Right atrium auricular region (tissue), 2 donors: ENCODE measurements around the gene CEACAM7. TPM values are rescaled to one million over a fixed set of nuclear protein-coding genes. Genes with fewer than 3 reads are reported as not detected.

Experiments
- DNase-seq: peaks from one replicate; pipeline ENCODE4 v3.0.0-alpha.2; 2019; ENCODE audit warnings: low spot score
- H3K27ac ChIP-seq, 2 donors: fragments of 200-600 bp; sonication (generic); 1 replicate in 1 of 2; 2 replicates in 1 of 2; pipeline ENCODE4 v1.5.1; 2016 to 2019
- H3K27me3 ChIP-seq, 2 donors: fragments of 200-600 bp; sonication (generic); one replicate each; pipeline versions ENCODE4 v1.5.1 to v1.6.0; 2017 to 2019
- H3K36me3 ChIP-seq: fragments of 200-600 bp; sonication (generic); one replicate; pipeline ENCODE4 v1.5.1; 2016
- H3K4me1 ChIP-seq, 2 donors: fragments of 200-600 bp; sonication (generic); one replicate each; pipeline versions ENCODE4 v1.5.1 to v1.6.0; 2017 to 2019
- H3K4me3 ChIP-seq, 2 donors: fragments of 200-600 bp; sonication (generic); 1 replicate in 1 of 2; 2 replicates in 1 of 2; pipeline ENCODE4 v1.5.1; 2017 to 2019; ENCODE audit warnings: mild to moderate bottlenecking in 1 of 2, moderate library complexity in 1 of 2
- H3K9me3 ChIP-seq, 2 donors: fragments of 200-600 bp; sonication (generic); one replicate each; pipeline ENCODE4 v1.5.1; 2019
- CTCF ChIP-seq, 2 donors: fragments of 200-600 bp; sonication (generic); IDR thresholded peaks; one replicate each; pipeline ENCODE4 v1.5.1; 2019; ENCODE audit warnings: antibody characterized with exemption in 2 of 2
- total RNA-seq, 2 donors: library from RNA; depleted of rRNA; stranded (reverse); fragments of >200 nt; gene quantifications; one replicate each; pipeline ENCODE4 v1.1.0, GENCODE V29; 2016

Gene CEACAM7
- total RNA-seq, 2 donors from 2014 or later = not detected

- Histone ChIP-seq H3K4me1 (no peaks in the 10 kb centered on the region), H3K27ac (no peak overlapping the region), H3K9me3 (no peaks in the 10 kb centered on the region), H3K27me3 (no peaks in the 10 kb centered on the region), H3K36me3 (no peaks in the 10 kb centered on the region), H3K4me3 (no peak overlapping the region)
- no peak for TF ChIP-seq CTCF (IDR thresholded peaks at IDR 0.05)
- DNase-seq = no peak
These were observed 10.7 kb upstream of the CEACAM7 start for GRCh38 chr19:41698746-41699230.

GRCh38 chr19:41697198-41697855 is 9.3 kb upstream of the CEACAM7 start:
- Histone ChIP-seq H3K27me3 (no peaks in the 10 kb centered on the region), H3K9me3 (peaks cover 0 to 7% of the 10 kb centered on the region in 2 donors), H3K4me1 (no peaks in the 10 kb centered on the region), H3K4me3 (no peak overlapping the region), H3K27ac (no peak overlapping the region), H3K36me3 (no peaks in the 10 kb centered on the region)
- no peak for DNase-seq
- no peak for TF ChIP-seq CTCF (IDR thresholded peaks at IDR 0.05)

- Histone ChIP-seq H3K4me3 (no peak overlapping the region), H3K27ac (no peak overlapping the region), H3K4me1 (no peaks in the 10 kb centered on the region), H3K36me3 (no peaks in the 10 kb centered on the region), H3K27me3 (no peaks in the 10 kb centered on the region), H3K9me3 (peaks cover 0 to 13% of the 10 kb centered on the region in 2 donors)
- TF ChIP-seq CTCF (IDR thresholded peaks at IDR 0.05) = no peak
- DNase-seq = no peak
These were observed 8.5 kb upstream of the CEACAM7 start for GRCh38 chr19:41696402-41697197.

- Histone ChIP-seq H3K4me3 (no peak overlapping the region), H3K27me3 (no peaks in the 10 kb centered on the region), H3K4me1 (no peaks in the 10 kb centered on the region), H3K36me3 (no peaks in the 10 kb centered on the region), H3K27ac (no peak overlapping the region), H3K9me3 (peaks cover 0 to 13% of the 10 kb centered on the region in 2 donors)
- TF ChIP-seq CTCF (IDR thresholded peaks at IDR 0.05) = no peak
- DNase-seq = no peak
These were observed 7.7 kb upstream of the CEACAM7 start for GRCh38 chr19:41695745-41696144.

- no peak overlapping the region for H3K4me3 ChIP-seq
- no peak for DNase-seq
- H3K9me3 ChIP-seq = peaks cover 0 to 13% of the 10 kb centered on the region in 2 donors
- no peaks in the 10 kb centered on the region for H3K36me3 ChIP-seq
- no peak for TF ChIP-seq CTCF (IDR thresholded peaks at IDR 0.05)
- no peaks in the 10 kb centered on the region for H3K4me1 ChIP-seq
- no peak overlapping the region for H3K27ac ChIP-seq
- no peaks in the 10 kb centered on the region for H3K27me3 ChIP-seq
These were observed 7.0 kb upstream of the CEACAM7 start for GRCh38 chr19:41694831-41695635.
